HepG2 (cell line): ENCODE results near the gene GAR1. TPM values are rescaled to one million over a fixed set of nuclear protein-coding genes. Genes with fewer than 3 reads are reported as not detected.

Experiments
- ATAC-seq: fragments of 200-7000 bp; cut with Tn5 transposase; 3 replicates; pipeline ENCODE4 v1.9.1; 2020; ENCODE audit warnings: mild to moderate bottlenecking, moderate library complexity
- BruUV-seq: library from RNA; stranded (reverse); fragments of 400-500 nt; replicated peaks from 2 replicates; lab custom pipeline; 2021; lab: Mats Ljungman, UMichigan
- CTCF ChIA-PET: fragments of 300-600 bp; formaldehyde crosslinking; extraction: SDS; loops from one replicate; lab custom pipeline; 2021; ENCODE audit warnings: low total read pairs, inconsistent platforms, low intra/inter-chr PET ratio; lab: Yijun Ruan, JAX
- POLR2A ChIA-PET: fragments of 350-600 bp; sonication (Branson Sonifier 250); formaldehyde crosslinking; loops from one replicate; lab custom pipeline; 2020; ENCODE audit warnings: antibody characterized with exemption, inconsistent platforms; lab: Yijun Ruan, JAX
- DNase-seq: peaks from one replicate; pipeline ENCODE4 v3.0.0-alpha.2; 2015; ENCODE audit warnings: low spot score
- FAIRE-seq: peaks from 3 replicates; lab custom pipeline; 2011; peaks lifted over from hg19 to GRCh38; lab: Jason Lieb, UNC
- H2AFZ ChIP-seq: one replicate; pipeline ENCODE4 v1.6.1; 2011; ENCODE audit warnings: low read length, inconsistent platforms
- H3K27ac ChIP-seq: fragments of 300-600 bp; 3 replicates; pipeline ENCODE4 v1.8.0; 2011; ENCODE audit warnings: mixed run types, mild to moderate bottlenecking, mixed read lengths, low read length, inconsistent platforms; ENCODE audit not compliant: insufficient read depth; ENCODE audit errors: extremely low read length
- H3K27me3 ChIP-seq, 2 experiments: fragments of 200-600 bp in 1 of 2; 2 replicates in 1 of 2; 3 replicates in 1 of 2; pipeline versions ENCODE4 v1.6.0 to v1.8.0; 2011; ENCODE audit warnings: low read length in 2 of 2, mild to moderate bottlenecking in 2 of 2, moderate library complexity in 2 of 2, inconsistent platforms in 1 of 2; ENCODE audit not compliant: insufficient read depth in 2 of 2, control insufficient read depth in 1 of 2
- H3K36me3 ChIP-seq, 2 experiments: fragments of 200-600 bp in 1 of 2; replicated peaks in 1 of 2; 2 replicates in 1 of 2; 3 replicates in 1 of 2; pipeline versions ENCODE4 v1.5.1 to v1.8.0; 2011; ENCODE audit warnings: low read length in 2 of 2, inconsistent platforms in 1 of 2; ENCODE audit not compliant: insufficient read depth in 2 of 2, control insufficient read depth in 1 of 2
- H3K4me1 ChIP-seq: 2 replicates; pipeline ENCODE4 v1.5.1; 2012; ENCODE audit warnings: low read length, inconsistent platforms; ENCODE audit not compliant: insufficient read depth
- H3K4me2 ChIP-seq: 2 replicates; pipeline ENCODE4 v1.6.0; 2011; ENCODE audit warnings: low read depth, low read length, inconsistent platforms
- H3K4me3 ChIP-seq, 3 experiments: fragments of 200-600 bp in 1 of 3; sonication (generic), shearing (Covaris generic) in 1 of 3; replicated peaks in 1 of 3; 2 replicates each; pipeline ENCODE4 v1.5.1; 2011 to 2016; ENCODE audit warnings: low read length in 3 of 3, inconsistent platforms in 2 of 3, low read depth in 2 of 3, mild to moderate bottlenecking in 2 of 3, control low read depth in 1 of 3, mixed read lengths in 1 of 3; ENCODE audit not compliant: insufficient read depth in 1 of 3
- H3K79me2 ChIP-seq: one replicate; pipeline ENCODE4 v1.6.1; 2011; ENCODE audit warnings: low read length, inconsistent platforms; ENCODE audit not compliant: insufficient read depth
- H3K9ac ChIP-seq: 2 replicates; pipeline ENCODE4 v1.6.0; 2011; ENCODE audit warnings: mild to moderate bottlenecking, low read depth, low read length, inconsistent platforms; ENCODE audit not compliant: insufficient read depth
- H3K9me3 ChIP-seq: 2 replicates; pipeline ENCODE4 v1.5.1; 2012; ENCODE audit warnings: mild to moderate bottlenecking, low read length
- H4K20me1 ChIP-seq: 2 replicates; pipeline ENCODE4 v1.6.0; 2011; ENCODE audit warnings: inconsistent platforms, mild to moderate bottlenecking, low read length, moderate library complexity; ENCODE audit not compliant: insufficient read depth
- FIP1L1 ChIP-seq: fragments of 200-400 bp; formaldehyde crosslinking; IDR thresholded peaks from 2 replicates; pipeline ENCODE4 v1.6.1; 2018; ENCODE audit warnings: low read depth, mild to moderate bottlenecking, low read length, moderate library complexity, borderline replicate concordance; ENCODE audit not compliant: insufficient read depth
- FOXK2 ChIP-seq: fragments of 450-650 bp; IDR thresholded peaks from 2 replicates; pipeline ENCODE4 v1.6.1; 2016
- GZF1 ChIP-seq: sonication (generic); formaldehyde crosslinking; IDR thresholded peaks from 2 replicates; pipeline ENCODE4 v1.5.1; 2020; ENCODE audit warnings: mild to moderate bottlenecking, missing genetic modification reagents
- KLF11 ChIP-seq: IDR thresholded peaks from 2 replicates; pipeline ENCODE4 v1.6.1; 2016; ENCODE audit warnings: missing compliant biosample characterization
- KLF16 ChIP-seq, 2 experiments: sonication (generic) in 1 of 2; formaldehyde crosslinking in 1 of 2; IDR thresholded peaks; 2 replicates each; pipeline versions ENCODE4 v1.6.1 to v1.8.0; 2016 to 2023; ENCODE audit warnings: missing genetic modification reagents in 2 of 2, missing compliant biosample characterization in 1 of 2
- MYC ChIP-seq: sonication (generic); formaldehyde crosslinking; IDR thresholded peaks from 2 replicates; pipeline ENCODE4 v1.9.0; 2021; ENCODE audit warnings: missing genetic modification reagents, borderline replicate concordance
- PHF8 ChIP-seq: sonication (generic); formaldehyde crosslinking; IDR thresholded peaks from 2 replicates; pipeline ENCODE4 v1.5.0; 2020; ENCODE audit warnings: missing genetic modification reagents
- RAD51 ChIP-seq: fragments of 450-650 bp; IDR thresholded peaks from 2 replicates; pipeline ENCODE4 v1.6.1; 2016; ENCODE audit warnings: borderline replicate concordance
- ZNF138 ChIP-seq: sonication (generic); formaldehyde crosslinking; IDR thresholded peaks from 2 replicates; pipeline ENCODE4 v1.5.0; 2020; ENCODE audit warnings: mild to moderate bottlenecking, low read depth, missing genetic modification reagents
- ZNF468 ChIP-seq: sonication (generic); formaldehyde crosslinking; IDR thresholded peaks from 2 replicates; pipeline ENCODE4 v1.8.0; 2022; ENCODE audit warnings: mild to moderate bottlenecking, moderate library complexity, missing genetic modification reagents
- ZNF879 ChIP-seq: sonication (generic); formaldehyde crosslinking; IDR thresholded peaks from 2 replicates; pipeline ENCODE4 v1.8.1; 2023; ENCODE audit warnings: missing genetic modification reagents
- WGBS: methylation state at CpG from one replicate; pipeline ENCODE4 v1.1.6; 2017; ENCODE audit warnings: low lambda C conversion rate; 5-methylcytosine and 5-hydroxymethylcytosine counted together
- in situ Hi-C: cut with HindIII; loops from 2 replicates; pipeline ENCODE4 v1.10.0; 2017; ENCODE audit warnings: low pct_unique_long_range_greater_than_20kb; ENCODE audit not compliant: extremely low pct_ligation_motif_present
- intact Hi-C: fragments of 100-400 bp; cut with micrococcal nuclease; formaldehyde crosslinking; loops from one replicate; pipeline ENCODE4 v1.10.0; 2022; ENCODE audit not compliant: unreplicated experiment
- polyA plus RNA-seq, 8 experiments: library from polyadenylated mRNA; depleted of rRNA in 3 of 8; stranded (reverse) in 7 of 8; unstranded in 1 of 8; fragments of >200 nt; fragmentation: Illumina TruSeq in 4 of 8; extraction: Trizol in 4 of 8; gene quantifications; 2 replicates each; pipeline versions ENCODE4 v1.2.1 to v1.2.3, GENCODE V29; 2011 to 2016; ENCODE audit warnings: low read depth in 4 of 8, missing spikeins in 1 of 8, mixed read lengths in 1 of 8; ENCODE audit not compliant: insufficient read depth in 1 of 8
- total RNA-seq, 5 experiments: library from RNA; depleted of rRNA; stranded (reverse); fragments of >200 nt; fragmentation: Illumina TruSeq; extraction: Trizol; gene quantifications; 2 replicates each; pipeline ENCODE4 v1.2.3, GENCODE V29; 2016; ENCODE audit warnings: low read depth in 1 of 5
- TF ChIP-seq, protein P1 (sequence below): sonication (generic); formaldehyde crosslinking; IDR thresholded peaks from 2 replicates; pipeline ENCODE4 v1.9.0; 2021; ENCODE audit warnings: missing genetic modification reagents, mild to moderate bottlenecking, borderline replicate concordance
- TF ChIP-seq, protein P2 (sequence below): sonication (generic); formaldehyde crosslinking; IDR thresholded peaks from 2 replicates; pipeline ENCODE4 v1.4.0; 2020; ENCODE audit warnings: mild to moderate bottlenecking, missing genetic modification reagents

Gene GAR1
- total and polyA plus RNA-seq, 2 of the 13 experiments (the other 11 are each of a cell fraction or from before 2014, with no cell fraction given), result 11.3 to 11.4 TPM

DNA sequence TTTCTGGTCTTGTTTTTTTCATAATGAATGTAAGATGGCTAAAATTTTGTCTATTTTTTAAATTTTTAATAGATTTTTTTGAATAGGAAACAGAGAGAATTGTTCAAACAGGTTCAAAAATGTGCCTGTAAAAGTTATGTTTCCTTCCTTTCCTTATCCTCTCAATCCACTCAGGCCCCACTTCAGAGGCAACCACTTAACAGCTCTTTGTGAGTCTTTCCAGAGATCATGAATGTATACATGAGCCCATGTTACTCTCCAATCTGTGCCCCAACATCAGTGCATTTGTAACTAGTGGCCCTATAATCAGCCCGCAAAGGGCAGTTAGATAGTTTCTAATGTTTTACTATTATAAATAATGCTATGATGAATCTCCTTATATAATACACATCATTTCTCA is 27.8 kb upstream of the GAR1 start:
- no TSS peak for BruUV-seq
- Histone ChIP-seq H3K4me2 (no peak overlapping the region), H3K4me3 (no peak overlapping the region), H3K9ac (no peak overlapping the region), H3K27me3 (no peaks in the 10 kb centered on the region), H3K27ac (no peak overlapping the region), H2AFZ (no peak overlapping the region), H3K9me3 (no peaks in the 10 kb centered on the region), H3K79me2 (peaks cover 70% of the 10 kb centered on the region), H4K20me1 (no peaks in the 10 kb centered on the region), H3K36me3 (no peaks in the 10 kb centered on the region; a peak in 2 of 5 replicates), H3K4me1 (no peaks in the 10 kb centered on the region)
- TF ChIP-seq ZNF879 (CRISPR knock-in tag) (no peak), GZF1 (no peak), FOXK2 (no peak), MYC (no peak), FIP1L1 (no peak), ZNF468 (CRISPR knock-in tag) (no peak), RAD51 (no peak), KLF16 (CRISPR knock-in tag; IDR thresholded peaks at IDR 0.05) (no peak), ZNF138 (CRISPR knock-in tag) (no peak), KLF11 (no peak), PHF8 (CRISPR knock-in tag) (no peak)
- TF ChIP-seq, protein P1, sequence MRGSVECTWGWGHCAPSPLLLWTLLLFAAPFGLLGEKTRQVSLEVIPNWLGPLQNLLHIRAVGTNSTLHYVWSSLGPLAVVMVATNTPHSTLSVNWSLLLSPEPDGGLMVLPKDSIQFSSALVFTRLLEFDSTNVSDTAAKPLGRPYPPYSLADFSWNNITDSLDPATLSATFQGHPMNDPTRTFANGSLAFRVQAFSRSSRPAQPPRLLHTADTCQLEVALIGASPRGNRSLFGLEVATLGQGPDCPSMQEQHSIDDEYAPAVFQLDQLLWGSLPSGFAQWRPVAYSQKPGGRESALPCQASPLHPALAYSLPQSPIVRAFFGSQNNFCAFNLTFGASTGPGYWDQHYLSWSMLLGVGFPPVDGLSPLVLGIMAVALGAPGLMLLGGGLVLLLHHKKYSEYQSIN (CRISPR knock-in tag), result no peak
- TF ChIP-seq, protein P2, sequence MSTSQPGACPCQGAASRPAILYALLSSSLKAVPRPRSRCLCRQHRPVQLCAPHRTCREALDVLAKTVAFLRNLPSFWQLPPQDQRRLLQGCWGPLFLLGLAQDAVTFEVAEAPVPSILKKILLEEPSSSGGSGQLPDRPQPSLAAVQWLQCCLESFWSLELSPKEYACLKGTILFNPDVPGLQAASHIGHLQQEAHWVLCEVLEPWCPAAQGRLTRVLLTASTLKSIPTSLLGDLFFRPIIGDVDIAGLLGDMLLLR (CRISPR knock-in tag), result no peak
- intact Hi-C loops, result no loop called here
- POLR2A ChIA-PET, result no interaction called here
- CTCF ChIA-PET, result no interaction called here
- ATAC-seq (no peak), FAIRE-seq (no peak), DNase-seq (no peak)
- in situ Hi-C loops, result no loop called here
- WGBS, result 96% methylated on average over 1 of the region's 1 CpG
